ENCODE results near the gene HYCC2. TPM values are rescaled to one million over a fixed set of nuclear protein-coding genes. Genes with fewer than 3 reads are reported as not detected.

The HYCC2 gene
- total and polyA plus RNA-seq, 2 of the 8 experiments (the other 6 are each of a cell fraction or from before 2014, with no cell fraction given) = 0.86 to 8.0 TPM

DNA sequence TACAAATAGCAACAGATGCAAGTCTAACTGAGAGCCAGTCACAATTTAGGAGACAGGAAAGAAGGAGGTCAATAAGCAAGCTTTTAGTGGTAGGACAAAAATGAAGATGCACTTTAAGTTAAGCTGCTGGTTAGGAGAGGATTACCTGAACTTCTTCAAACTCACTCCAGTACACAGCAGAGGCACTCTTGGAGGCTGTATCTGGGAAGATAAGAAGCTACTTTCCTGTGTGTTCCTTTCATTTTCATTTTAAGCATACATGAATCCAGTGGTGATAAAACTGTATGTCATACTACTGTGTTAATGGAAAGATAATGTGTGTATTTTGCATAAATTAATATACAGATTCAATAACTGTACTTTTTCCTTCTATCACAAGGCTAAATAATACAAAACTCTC lies 49.6 kb downstream of the HYCC2 start:
- ChIA-PET POLR2A (ENCODE audit: partially characterized antibody) (no interaction called here), CTCF (ENCODE audit: partially characterized antibody) (interaction anchor here (0.6 to 1.0 kb wide), 5 partner anchors 23 to 211 kb away, joined by 3 to 5 read pairs (median 3); no protein-coding TSS in a partner anchor)
- Histone ChIP-seq H2BK5ac (ENCODE audit: low read depth, low read length) (no peak overlapping the region), H3K27ac (ENCODE audit: low read depth, low read length) (no peak overlapping the region), H3K36me3 (ENCODE audit: control insufficient read depth in 2 of 4, insufficient read depth in 4 of 4, low read length in 3 of 4) (no peaks in the 10 kb centered on the region), H3K9ac (replicated peaks in 1 of 4; ENCODE audit: extremely low read depth in 1 of 4, low read depth in 3 of 4, low read length in 3 of 4) (no peak overlapping the region), H3K79me2 (ENCODE audit: control insufficient read depth in 1 of 2, insufficient read depth in 2 of 2, low read length in 2 of 2) (no peaks in the 10 kb centered on the region), H3K27me3 (replicated peaks in 1 of 4; ENCODE audit: control insufficient read depth in 3 of 4, extremely low read depth in 1 of 4, insufficient read depth in 3 of 4, low read length in 3 of 4) (peaks cover 0 to 1% (median 0%) of the 10 kb centered on the region in 4 experiments; a peak in 1 of 7 replicates), H3K23me2 (ENCODE audit: low read depth, low read length) (no peaks in the 10 kb centered on the region), H2BK120ac (replicated peaks; ENCODE audit: low read depth, low read length) (no peak overlapping the region), H3K18ac (ENCODE audit: extremely low read depth, low read length) (no peak overlapping the region), H3K79me1 (ENCODE audit: low read depth, low read length) (no peaks in the 10 kb centered on the region), H2AK5ac (ENCODE audit: low read depth, low read length) (no peak overlapping the region), H2AFZ (ENCODE audit: low read length) (no peak overlapping the region), H3K56ac (replicated peaks; ENCODE audit: insufficient read length, low read depth, low read length) (no peak overlapping the region), H2BK12ac (ENCODE audit: low read depth, low read length) (no peak overlapping the region), H4K91ac (replicated peaks; ENCODE audit: insufficient read length, low read length) (no peak overlapping the region), H3K4ac (replicated peaks; ENCODE audit: insufficient read length, low read depth, low read length) (no peak overlapping the region), H2BK20ac (ENCODE audit: low read length) (no peak overlapping the region), H3K23ac (ENCODE audit: insufficient read length) (no peak overlapping the region), H3K14ac (ENCODE audit: insufficient read length) (no peak overlapping the region), H2BK15ac (ENCODE audit: low read length) (no peak overlapping the region), H3K4me1 (replicated peaks in 1 of 4; ENCODE audit: control insufficient read depth in 3 of 4, insufficient read depth in 4 of 4, low read length in 3 of 4) (no peaks in the 10 kb centered on the region), H3K4me3 (ENCODE audit: extremely low read depth in 1 of 4, insufficient read depth in 2 of 4, low read depth in 3 of 4, low read length in 4 of 4) (no peak overlapping the region), H4K8ac (ENCODE audit: extremely low read depth, insufficient read depth, low read length) (no peak overlapping the region), H3K9me3 (ENCODE audit: insufficient read depth in 2 of 2, low read depth in 1 of 2, low read length in 1 of 2) (no peaks in the 10 kb centered on the region), H3K4me2 (ENCODE audit: insufficient read depth in 1 of 2, low read depth in 2 of 2, low read length in 2 of 2) (no peak overlapping the region), H4K5ac (ENCODE audit: insufficient read length, low read depth, low read length) (no peak overlapping the region), H4K20me1 (replicated peaks in 1 of 2; ENCODE audit: control insufficient read depth in 1 of 2, insufficient read depth in 2 of 2, low read length in 2 of 2) (no peaks in the 10 kb centered on the region)
- no peak for FAIRE-seq
- DNase-seq (ENCODE audit: low read depth in 1 of 2, low spot score in 2 of 2) = no peak
- TF ChIP-seq SP1 (IDR thresholded peaks at IDR 0.05; ENCODE audit: low read depth, low read length) (no peak), SUZ12 (IDR thresholded peaks at IDR 0.05; ENCODE audit: low read length) (no peak), SRF (IDR thresholded peaks at IDR 0.05; ENCODE audit: low read depth, low read length) (no peak), PHF8 (conservative IDR thresholded peaks at IDR 0.05; ENCODE audit: low read depth, low read length) (no peak), YY1 (IDR thresholded peaks at IDR 0.05; ENCODE audit: low read depth, low read length) (no peak), GABPA (IDR thresholded peaks at IDR 0.05; ENCODE audit: borderline replicate concordance, insufficient read depth, low read length) (no peak), USF2 (IDR thresholded peaks at IDR 0.05; ENCODE audit: low read length) (no peak)

All from H1 (cell line).